K562 (cell line): ENCODE data around the gene SH3D19. TPM values are rescaled to one million over a fixed set of nuclear protein-coding genes. Genes with fewer than 3 reads are reported as not detected.

Source experiments
- ATAC-seq: fragments of 200-7000 bp; cut with Tn5 transposase; 3 replicates; pipeline ENCODE4 v1.9.1; 2020; ENCODE audit warnings: moderate library complexity
- BruUV-seq: library from RNA; stranded (reverse); fragments of 400-500 nt; replicated peaks from 2 replicates; lab custom pipeline; 2021; lab: Mats Ljungman, UMichigan
- CTCF ChIA-PET: fragments of 300-600 bp; formaldehyde crosslinking; extraction: SDS; loops from one replicate; lab custom pipeline; 2021; ENCODE audit warnings: low intra/inter-chr PET ratio; lab: Yijun Ruan, JAX
- POLR2A ChIA-PET: fragments of 300-600, 350-650 bp; sonication (Branson Sonifier 250); formaldehyde crosslinking; extraction: SDS; loops from one replicate; lab custom pipeline; 2021; ENCODE audit warnings: antibody characterized with exemption, inconsistent platforms; lab: Yijun Ruan, JAX
- DNase-seq, 4 experiments: peaks; one replicate each; pipeline versions ENCODE4 v3.0.0 to v3.0.0-alpha.2; 2011 to 2018; ENCODE audit warnings: low spot score in 3 of 4, mixed read lengths in 3 of 4; ENCODE audit errors: extremely low read depth in 1 of 4
- FAIRE-seq: peaks from 2 replicates; lab custom pipeline; 2011; peaks lifted over from hg19 to GRCh38; lab: Jason Lieb, UNC
- H2AFZ ChIP-seq: 2 replicates; pipeline ENCODE4 v1.6.0; 2011; ENCODE audit warnings: low read depth, low read length, control low read depth, inconsistent platforms
- H3K27ac ChIP-seq: fragments of 200-600 bp; 3 replicates; pipeline ENCODE4 v1.8.0; 2011; ENCODE audit warnings: low read depth, mild to moderate bottlenecking, control low read depth, inconsistent platforms, low read length, moderate library complexity, mixed read lengths; ENCODE audit errors: extremely low read depth
- H3K27me3 ChIP-seq, 2 experiments: fragments of 300-600 bp in 1 of 2; 2 replicates in 1 of 2; 3 replicates in 1 of 2; pipeline versions ENCODE4 v1.6.0 to v1.8.0; 2011; ENCODE audit warnings: inconsistent platforms in 2 of 2, low read length in 2 of 2, mild to moderate bottlenecking in 1 of 2, mixed read lengths in 1 of 2, moderate library complexity in 1 of 2; ENCODE audit not compliant: control insufficient read depth in 2 of 2, insufficient read depth in 2 of 2
- H3K36me3 ChIP-seq: fragments of 300-600 bp; 3 replicates; pipeline ENCODE4 v1.8.0; 2011; ENCODE audit warnings: mild to moderate bottlenecking, low read length, inconsistent platforms; ENCODE audit not compliant: control insufficient read depth, insufficient read depth
- H3K4me1 ChIP-seq, 2 experiments: fragments of 200-600 bp in 1 of 2; replicated peaks in 1 of 2; 2 replicates in 1 of 2; 3 replicates in 1 of 2; pipeline versions ENCODE4 v1.5.1 to v1.8.0; 2011; ENCODE audit warnings: inconsistent platforms in 2 of 2, low read length in 2 of 2, mild to moderate bottlenecking in 1 of 2, mixed read lengths in 1 of 2, moderate library complexity in 1 of 2; ENCODE audit not compliant: control insufficient read depth in 2 of 2, insufficient read depth in 2 of 2
- H3K4me2 ChIP-seq: 2 replicates; pipeline ENCODE4 v1.6.1; 2011; ENCODE audit warnings: low read length, control low read depth, inconsistent platforms, mixed read lengths; ENCODE audit not compliant: insufficient read depth
- H3K4me3 ChIP-seq: fragments of 200-600 bp; sonication (generic), shearing (Covaris generic); 2 replicates; pipeline ENCODE4 v1.5.1; 2016; ENCODE audit warnings: control low read depth, inconsistent platforms
- H3K79me2 ChIP-seq: fragments of 200-600 bp; 3 replicates; pipeline ENCODE4 v1.8.0; 2011; ENCODE audit warnings: low read length, inconsistent platforms; ENCODE audit not compliant: control insufficient read depth, insufficient read depth
- H3K9ac ChIP-seq, 2 experiments: 2 replicates each; pipeline versions ENCODE4 v1.6.0 to v1.6.1; 2011; ENCODE audit warnings: low read depth in 2 of 2, low read length in 2 of 2, control low read depth in 1 of 2, inconsistent platforms in 1 of 2, mild to moderate bottlenecking in 1 of 2, mixed read lengths in 1 of 2; ENCODE audit not compliant: insufficient read depth in 1 of 2
- H3K9me1 ChIP-seq: one replicate; pipeline ENCODE4 v1.6.0; 2011; ENCODE audit warnings: inconsistent platforms, mild to moderate bottlenecking, low read length, moderate library complexity; ENCODE audit not compliant: control insufficient read depth, insufficient read depth
- H3K9me3 ChIP-seq: replicated peaks from 2 replicates; pipeline ENCODE4 v1.5.1; 2011; ENCODE audit warnings: low read depth, low read length, inconsistent platforms; ENCODE audit not compliant: control insufficient read depth, insufficient read depth
- H4K20me1 ChIP-seq: replicated peaks from 2 replicates; pipeline ENCODE4 v1.6.1; 2011; ENCODE audit warnings: low read length, inconsistent platforms, mixed read lengths; ENCODE audit not compliant: control insufficient read depth, insufficient read depth
- MTA2 ChIP-seq: fragments of 450-650 bp; IDR thresholded peaks from 2 replicates; pipeline ENCODE4 v1.6.1; 2016; ENCODE audit warnings: low read depth
- STAG1 ChIP-seq: sonication (generic); formaldehyde crosslinking; IDR thresholded peaks from 2 replicates; pipeline ENCODE4 v1.5.0; 2020; ENCODE audit warnings: missing genetic modification reagents, borderline replicate concordance
- STAT5A ChIP-seq: IDR thresholded peaks from 2 replicates; pipeline ENCODE4 v1.6.1; 2012; ENCODE audit warnings: low read length, inconsistent platforms, borderline replicate concordance
- THAP12 ChIP-seq: fragments of 250-450 bp; sonication (Bioruptor Pico); IDR thresholded peaks from 2 replicates; pipeline ENCODE4 v1.9.0; 2021; ENCODE audit warnings: mild to moderate bottlenecking, inconsistent platforms
- ZNF134 ChIP-seq: fragments of 250-450 bp; sonication (Bioruptor Pico); conservative IDR thresholded peaks from 2 replicates; pipeline ENCODE4 v1.4.0; 2020
- ZNF146 ChIP-seq: IDR thresholded peaks from one replicate; pipeline ENCODE4 v1.6.1; 2018; ENCODE audit warnings: missing compliant biosample characterization; ENCODE audit not compliant: unreplicated experiment
- ZNF592 ChIP-seq: fragments of 450-650 bp; IDR thresholded peaks from 2 replicates; pipeline ENCODE4 v1.6.1; 2017; ENCODE audit warnings: antibody characterized with exemption, mild to moderate bottlenecking
- WGBS: fragments of 100-300 bp; shearing (Covaris generic); methylation state at CpG from one replicate; pipeline ENCODE4 v1.1.6; 2016; ENCODE audit warnings: low coverage, mixed read lengths; ENCODE audit not compliant: insufficient coverage; ENCODE audit errors: missing lambda C conversion rate; 5-methylcytosine and 5-hydroxymethylcytosine counted together
- in situ Hi-C: fragments of 300-500 bp; cut with MboI; formaldehyde crosslinking; loops from 4 replicates; pipeline ENCODE4 v1.15.0; 2018; ENCODE audit warnings: inconsistent platforms, mixed read lengths
- intact Hi-C: fragments of 100-400 bp; cut with micrococcal nuclease; formaldehyde crosslinking; loops from 2 replicates; pipeline ENCODE4 v1.14.2; 2022
- polyA plus RNA-seq, 8 experiments: library from polyadenylated mRNA; depleted of rRNA in 4 of 8; stranded (reverse) in 5 of 8; unstranded in 3 of 8; fragments of >200 nt; fragmentation: Nextera tagmentation in 2 of 8; fragmentation: Illumina TruSeq in 1 of 8; extraction: Ambion mirVana in 2 of 8; extraction: Trizol in 1 of 8; gene quantifications; 2 replicates each; pipeline versions ENCODE4 v1.2.1 to v1.2.3, GENCODE V29; 2011 to 2014; ENCODE audit warnings: inconsistent platforms in 1 of 8, missing spikeins in 1 of 8
- total RNA-seq, 7 experiments: library from RNA; depleted of rRNA in 6 of 7; stranded (reverse); fragments of >200 nt in 6 of 7; fragmentation: Illumina TruSeq in 2 of 7; extraction: Trizol in 2 of 7; gene quantifications; 2 replicates each; pipeline versions ENCODE4 v1.2.1 to v1.2.3, GENCODE V29; 2011 to 2021; ENCODE audit warnings: low replicate concordance in 1 of 7

SH3D19 gene
- total and polyA plus RNA-seq, 9 of the 15 experiments (the other 6 are each of a cell fraction or from before 2014, with no cell fraction given): 0.42 to 2.2 (median 1.1) TPM; not detected in 6

- Histone ChIP-seq H3K4me1 (no peaks in the 10 kb centered on the region; a peak in 1 of 5 replicates), H3K4me3 (no peak overlapping the region), H3K36me3 (no peaks in the 10 kb centered on the region), H3K9ac (no peak overlapping the region), H3K9me1 (no peaks in the 10 kb centered on the region), H2AFZ (no peak overlapping the region), H3K27me3 (peaks cover 10 to 12% of the 10 kb centered on the region in 2 experiments; a peak in 3 of 5 replicates), H3K79me2 (no peaks in the 10 kb centered on the region), H3K27ac (no peak overlapping the region), H3K4me2 (no peak overlapping the region), H4K20me1 (no peaks in the 10 kb centered on the region), H3K9me3 (no peaks in the 10 kb centered on the region)
- intact Hi-C loops (no loop called here), in situ Hi-C loops (no loop called here)
- TF ChIP-seq STAT5A: no peak
- FAIRE-seq (no peak), ATAC-seq (no peak), DNase-seq (no peak)
- POLR2A ChIA-PET: interaction anchor here (0.9 to 1.0 kb wide), 2 partner anchors 13 to 31 kb away, joined by 3 read pairs; no protein-coding TSS in a partner anchor
- BruUV-seq: no TSS peak
- CTCF ChIA-PET: no interaction called here
Measured at GRCh38 chr4:151304226-151304625, 21.2 kb downstream of the SH3D19 start.

GRCh38 chr4:151302432-151302831, 23.0 kb downstream of the SH3D19 start:
- no peak overlapping the region for H3K27ac ChIP-seq
- H3K79me2 ChIP-seq: no peaks in the 10 kb centered on the region
- ATAC-seq: no peak
- H3K9me3 ChIP-seq: no peaks in the 10 kb centered on the region
- H3K9me1 ChIP-seq: no peaks in the 10 kb centered on the region
- no peak overlapping the region for H3K4me2 ChIP-seq
- H3K9ac ChIP-seq: no peak overlapping the region
- intact Hi-C loops: no loop called here
- H4K20me1 ChIP-seq: no peaks in the 10 kb centered on the region
- H3K4me1 ChIP-seq: no peaks in the 10 kb centered on the region; a peak in 1 of 5 replicates
- no peak overlapping the region for H2AFZ ChIP-seq
- in situ Hi-C loops: no loop called here
- H3K36me3 ChIP-seq: no peaks in the 10 kb centered on the region
- DNase-seq: no peak
- peaks cover 8 to 10% of the 10 kb centered on the region in 2 experiments; a peak in 3 of 5 replicates for H3K27me3 ChIP-seq
- FAIRE-seq: no peak
- CTCF ChIA-PET: no interaction called here
- 2% methylated on average over 4 of the region's 4 CpGs for WGBS
- H3K4me3 ChIP-seq: no peak overlapping the region
- POLR2A ChIA-PET: no interaction called here
- no TSS peak for BruUV-seq
- no peak for TF ChIP-seq ZNF134
- TF ChIP-seq ZNF146: no peak
- TF ChIP-seq THAP12 (CRISPR knock-in tag): no peak
- TF ChIP-seq ZNF592: no peak
- TF ChIP-seq STAG1: no peak
- no peak for TF ChIP-seq MTA2
